GM12878 (cell line): Measurements from ENCODE around the gene SLC26A8.

Experiments
- BHLHE40 ChIP-seq, 2 experiments: fragments of 450-650 bp in 1 of 2; IDR thresholded peaks; 2 replicates each; pipeline ENCODE4 v1.6.1; 2011 to 2017; ENCODE audit warnings: low read depth in 2 of 2, borderline replicate concordance in 1 of 2, improper control_type of control experiment in 1 of 2, low read length in 1 of 2, mild to moderate bottlenecking in 1 of 2
- CHD1 ChIP-seq: IDR thresholded peaks from 2 replicates; pipeline ENCODE4 v1.6.1; 2012; ENCODE audit warnings: low read depth, low read length, improper control_type of control experiment
- ESRRA ChIP-seq: IDR thresholded peaks from 2 replicates; pipeline ENCODE4 v1.6.1; 2012; ENCODE audit warnings: mild to moderate bottlenecking, low read length, improper control_type of control experiment
- JUND ChIP-seq: IDR thresholded peaks from 2 replicates; pipeline ENCODE4 v1.6.1; 2012; ENCODE audit warnings: low read depth, mild to moderate bottlenecking, low read length, improper control_type of control experiment, moderate library complexity
- TAF1 ChIP-seq: IDR thresholded peaks from 2 replicates; pipeline ENCODE4 v1.6.1; 2011; ENCODE audit warnings: mild to moderate bottlenecking, low read depth, low read length, borderline replicate concordance

DNA sequence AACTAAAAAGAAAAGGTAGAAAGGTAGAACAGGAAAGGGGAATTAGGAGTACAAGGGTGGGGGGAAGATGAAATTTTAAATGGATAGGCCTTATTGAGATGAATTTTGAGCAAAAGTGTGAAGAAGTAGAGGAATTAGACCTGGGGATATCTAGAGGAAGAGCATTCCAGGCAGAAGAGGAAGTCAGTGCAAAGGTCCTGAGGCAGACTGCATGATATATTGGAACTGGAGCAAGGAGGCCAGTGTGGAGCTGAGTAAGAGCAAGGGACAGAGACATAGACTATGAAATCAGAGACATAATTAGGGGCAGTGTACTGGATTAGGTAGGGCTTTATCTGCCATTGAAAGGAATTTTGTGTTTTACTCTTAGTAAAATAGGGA, 43.6 kb upstream of the SLC26A8 start:
- TF ChIP-seq JUND (no peak), CHD1 (no peak), TAF1 (no peak), BHLHE40 (IDR thresholded peaks at IDR 0.05; ENCODE audit: borderline replicate concordance in 1 of 2, low read depth in 2 of 2, low read length in 1 of 2) (no peak), ESRRA (no peak)
